Central memory CD8-positive, alpha-beta T cell (primary cell): ENCODE results near the gene PSMD4.

Source experiments
- ATAC-seq: fragments of 150-1000 bp; cut with Tn5 transposase; replicated peaks from 2 replicates; pipeline ENCODE4 v1.10.0; 2022; ENCODE audit warnings: mild to moderate bottlenecking, moderate FRiP score, moderate number of reproducible peaks; ENCODE audit not compliant: poor library complexity, severe bottlenecking; ENCODE audit errors: extremely low read depth
- DNase-seq, 2 donors: peaks; one replicate each; pipeline ENCODE4 v3.0.0; 2021; ENCODE audit warnings: low spot score in 2 of 2
- H3K27ac Mint-ChIP-seq: one replicate; pipeline ENCODE4 v1.8.0; 2022; ENCODE audit warnings: low read depth, mild to moderate bottlenecking, moderate library complexity, mixed read lengths
- H3K27me3 Mint-ChIP-seq: one replicate; pipeline ENCODE4 v1.8.0; 2022; ENCODE audit warnings: mixed read lengths
- H3K36me3 Mint-ChIP-seq: one replicate; pipeline ENCODE4 v1.8.0; 2022; ENCODE audit warnings: mild to moderate bottlenecking, moderate library complexity, mixed read lengths; ENCODE audit not compliant: insufficient read depth
- H3K4me1 Mint-ChIP-seq: one replicate; pipeline ENCODE4 v1.8.0; 2022; ENCODE audit warnings: mixed read lengths
- H3K4me3 Mint-ChIP-seq: one replicate; pipeline ENCODE4 v1.8.0; 2022; ENCODE audit warnings: mild to moderate bottlenecking, moderate library complexity, mixed read lengths
- H3K9me3 Mint-ChIP-seq: one replicate; pipeline ENCODE4 v1.8.0; 2022; ENCODE audit warnings: mixed read lengths

PSMD4 gene

GRCh38 chr1:151292207-151293030, 37.9 kb downstream of the PSMD4 start:
- H3K36me3 Mint-ChIP-seq: peaks cover 44% of the 10 kb centered on the region
- H3K27ac Mint-ChIP-seq: no peak overlapping the region
- no peak for DNase-seq
- H3K9me3 Mint-ChIP-seq: no peaks in the 10 kb centered on the region
- H3K4me1 Mint-ChIP-seq: peaks cover 16% of the 10 kb centered on the region
- ATAC-seq: no peak
- no peak overlapping the region for H3K4me3 Mint-ChIP-seq
- H3K27me3 Mint-ChIP-seq: no peaks in the 10 kb centered on the region

DNA sequence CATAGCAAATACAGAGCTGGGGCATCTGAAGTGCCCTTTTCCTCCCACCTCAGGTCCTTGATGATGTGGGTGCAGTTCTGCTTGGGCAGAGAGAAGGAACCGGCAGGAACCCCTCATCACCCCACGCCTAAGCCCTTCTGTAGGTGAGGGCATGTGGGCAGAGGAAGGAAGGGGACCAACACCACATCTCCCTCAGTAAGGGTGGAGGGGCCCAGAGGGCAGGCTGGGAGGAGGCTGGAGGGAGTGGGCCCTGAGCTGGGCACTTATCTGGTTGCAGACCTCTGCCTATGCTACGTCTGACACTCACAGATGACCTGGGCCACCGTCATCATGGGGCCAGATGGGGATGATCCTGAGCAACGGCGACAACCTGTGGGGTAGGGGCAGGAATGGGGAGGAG, 38.6 kb downstream of the PSMD4 start:
- no peak for ATAC-seq

DNA sequence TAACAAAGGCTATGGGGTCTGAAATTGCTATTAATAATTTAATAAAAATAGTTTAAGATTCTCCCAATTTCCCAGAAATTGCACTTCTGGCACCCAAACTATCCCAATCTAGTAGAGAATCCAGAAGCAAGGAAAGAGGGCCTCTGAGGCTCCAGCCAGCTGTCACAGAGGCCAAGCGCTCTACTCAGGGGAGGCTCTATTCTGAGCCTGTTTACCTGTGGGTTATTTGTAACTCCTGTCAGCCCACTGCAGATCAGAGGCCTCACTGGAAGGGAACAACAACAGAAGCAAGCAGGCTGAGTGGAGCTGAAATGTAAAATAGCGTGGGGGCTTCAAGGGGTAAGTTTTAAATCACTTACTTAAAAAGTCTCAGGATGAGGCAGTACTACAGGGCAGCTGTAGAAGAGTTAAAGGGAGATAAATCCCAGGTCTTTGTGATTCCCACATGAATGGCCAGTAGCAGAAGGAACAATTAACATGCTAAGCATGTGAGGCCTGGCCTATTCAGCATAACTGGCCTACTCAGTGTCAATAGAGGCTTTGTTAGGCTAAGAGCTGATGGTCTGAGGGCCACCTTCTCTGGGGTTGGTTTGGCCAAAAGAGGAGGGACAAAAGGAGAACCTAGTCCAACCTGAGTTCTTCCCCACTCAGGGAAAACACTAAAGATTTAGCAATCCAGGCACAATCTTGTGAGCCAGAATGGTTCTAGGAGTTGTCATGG, 40.4 kb downstream of the PSMD4 start:
- Mint-ChIP-seq H3K9me3 (no peaks in the 10 kb centered on the region), H3K4me3 (no peak overlapping the region), H3K27me3 (no peaks in the 10 kb centered on the region), H3K36me3 (peaks cover 56% of the 10 kb centered on the region), H3K4me1 (no peaks in the 10 kb centered on the region), H3K27ac (no peak overlapping the region)
- no peak for DNase-seq
- ATAC-seq: no peak

More for the DNA sequence above, 38.6 kb downstream of the PSMD4 start:
- peak overlapping the region; percentile 14 for H3K27ac Mint-ChIP-seq
- H3K9me3 Mint-ChIP-seq: no peaks in the 10 kb centered on the region
- H3K27me3 Mint-ChIP-seq: no peaks in the 10 kb centered on the region
- peaks cover 15% of the 10 kb centered on the region for H3K4me1 Mint-ChIP-seq
- DNase-seq: no peak
- H3K4me3 Mint-ChIP-seq: no peak overlapping the region
- H3K36me3 Mint-ChIP-seq: peaks cover 51% of the 10 kb centered on the region

DNA sequence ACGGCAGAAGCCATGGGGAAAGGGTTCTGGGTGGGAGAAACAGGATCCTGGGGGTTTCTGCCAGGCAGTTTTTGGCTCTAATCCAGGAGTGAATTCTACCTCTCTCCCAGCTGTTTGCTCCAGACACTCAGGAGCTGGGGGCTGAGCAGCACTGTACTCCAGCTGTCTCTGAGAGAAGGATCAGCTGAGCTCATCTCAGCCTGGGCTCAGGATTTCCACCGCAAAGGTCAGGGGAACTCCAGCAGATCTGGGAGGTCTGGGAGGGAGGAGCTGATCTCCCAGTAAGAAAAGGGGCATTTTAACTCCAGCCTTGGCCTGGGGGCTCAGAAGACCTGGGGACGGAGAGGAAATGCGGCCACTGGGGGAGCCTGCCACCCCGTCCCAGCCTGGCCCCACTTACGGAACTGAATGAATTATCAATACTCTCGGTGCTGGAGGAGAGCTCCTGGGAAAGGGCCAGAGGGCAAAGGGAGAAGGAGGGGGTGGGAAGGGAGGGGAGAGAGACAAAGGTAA, 55.3 kb downstream of the PSMD4 start:
- H3K9me3 Mint-ChIP-seq: no peaks in the 10 kb centered on the region
- H3K27me3 Mint-ChIP-seq: no peaks in the 10 kb centered on the region
- ATAC-seq: no peak
- H3K27ac Mint-ChIP-seq: peak overlapping the region; percentile 85
- no peak for DNase-seq
- H3K36me3 Mint-ChIP-seq: peaks cover 44% of the 10 kb centered on the region
- no peak overlapping the region for H3K4me3 Mint-ChIP-seq
- peaks cover 42% of the 10 kb centered on the region for H3K4me1 Mint-ChIP-seq

GRCh38 chr1:151311011-151311410, 56.5 kb downstream of the PSMD4 start:
- ATAC-seq (no peak), DNase-seq (no peak)
- H3K36me3 Mint-ChIP-seq: peaks cover 38% of the 10 kb centered on the region
- peaks cover 46% of the 10 kb centered on the region for H3K4me1 Mint-ChIP-seq
- no peak overlapping the region for H3K4me3 Mint-ChIP-seq
- H3K9me3 Mint-ChIP-seq: no peaks in the 10 kb centered on the region
- H3K27me3 Mint-ChIP-seq: no peaks in the 10 kb centered on the region
- H3K27ac Mint-ChIP-seq: peak overlapping the region; percentile 81

DNA sequence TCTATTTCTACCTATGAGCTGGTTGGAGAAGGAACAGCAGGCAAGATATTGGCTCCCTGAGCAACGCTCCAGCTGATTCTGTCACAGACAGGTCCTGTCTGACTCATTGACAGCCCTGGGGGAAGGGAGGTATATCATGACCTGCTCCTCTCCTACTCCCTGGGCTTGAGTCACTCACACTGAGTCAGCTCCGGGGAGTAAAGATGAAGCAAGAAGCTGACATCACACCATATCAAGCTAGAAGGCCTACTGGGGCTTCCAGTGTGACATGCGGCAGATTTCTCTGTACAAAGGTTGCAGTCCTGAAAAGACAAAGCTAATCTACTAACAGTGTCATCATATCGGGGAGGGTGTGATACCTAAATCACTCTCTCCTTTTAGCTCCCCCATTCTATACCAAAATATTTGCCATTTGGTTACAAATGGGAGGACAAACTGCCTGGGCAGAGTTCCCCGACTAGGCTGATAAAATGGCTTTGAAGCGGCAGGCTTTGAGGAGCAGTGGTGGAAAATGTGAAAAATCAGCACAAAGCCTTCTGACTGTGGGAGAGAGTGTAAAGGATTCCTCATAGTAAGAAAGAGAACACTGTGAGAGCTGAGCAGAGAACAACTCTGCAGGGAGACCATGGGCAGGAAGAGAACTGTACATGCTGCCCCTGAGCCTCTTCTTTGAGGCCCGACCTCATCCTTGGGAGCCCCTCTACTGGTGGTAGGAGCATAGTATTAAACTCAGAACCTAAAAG, 57.2 kb downstream of the PSMD4 start:
- Mint-ChIP-seq H3K4me1 (peaks cover 46% of the 10 kb centered on the region), H3K9me3 (no peaks in the 10 kb centered on the region), H3K27me3 (no peaks in the 10 kb centered on the region), H3K36me3 (peaks cover 37% of the 10 kb centered on the region), H3K27ac (peak overlapping the region; percentile 81), H3K4me3 (no peak overlapping the region)
- peak in 1 of 2 donors; percentile 22 for DNase-seq
- ATAC-seq: peak; percentile 92

- H3K4me1 Mint-ChIP-seq: peaks cover 47% of the 10 kb centered on the region
- no peaks in the 10 kb centered on the region for H3K27me3 Mint-ChIP-seq
- peaks cover 35% of the 10 kb centered on the region for H3K36me3 Mint-ChIP-seq
- ATAC-seq (no peak), DNase-seq (no peak)
- H3K4me3 Mint-ChIP-seq: no peak overlapping the region
- peak overlapping the region; percentile 81 for H3K27ac Mint-ChIP-seq
- no peaks in the 10 kb centered on the region for H3K9me3 Mint-ChIP-seq
Measured at GRCh38 chr1:151312411-151312810, 57.9 kb downstream of the PSMD4 start.

GRCh38 chr1:151312826-151313225, 58.3 kb downstream of the PSMD4 start:
- peaks cover 36% of the 10 kb centered on the region for H3K36me3 Mint-ChIP-seq
- H3K9me3 Mint-ChIP-seq: no peaks in the 10 kb centered on the region
- H3K27me3 Mint-ChIP-seq: no peaks in the 10 kb centered on the region
- H3K4me1 Mint-ChIP-seq: peaks cover 52% of the 10 kb centered on the region
- DNase-seq (no peak), ATAC-seq (no peak)
- H3K4me3 Mint-ChIP-seq: no peak overlapping the region
- H3K27ac Mint-ChIP-seq: no peak overlapping the region

- H3K27ac Mint-ChIP-seq: no peak overlapping the region
Measured at GRCh38 chr1:151313501-151313900, 59.0 kb downstream of the PSMD4 start.

GRCh38 chr1:151314137-151314875, 59.8 kb downstream of the PSMD4 start:
- ATAC-seq: no peak
- Mint-ChIP-seq H3K4me1 (peaks cover 46% of the 10 kb centered on the region), H3K27ac (peak overlapping the region; percentile 7), H3K9me3 (no peaks in the 10 kb centered on the region), H3K36me3 (peaks cover 39% of the 10 kb centered on the region), H3K4me3 (no peak overlapping the region), H3K27me3 (no peaks in the 10 kb centered on the region)
- DNase-seq: no peak

More at GRCh38 chr1:151313501-151313900, 59.0 kb downstream of the PSMD4 start:
- Mint-ChIP-seq H3K27me3 (no peaks in the 10 kb centered on the region), H3K4me1 (peaks cover 52% of the 10 kb centered on the region), H3K9me3 (no peaks in the 10 kb centered on the region), H3K4me3 (no peak overlapping the region), H3K36me3 (peaks cover 37% of the 10 kb centered on the region)
- DNase-seq (no peak), ATAC-seq (no peak)

DNA sequence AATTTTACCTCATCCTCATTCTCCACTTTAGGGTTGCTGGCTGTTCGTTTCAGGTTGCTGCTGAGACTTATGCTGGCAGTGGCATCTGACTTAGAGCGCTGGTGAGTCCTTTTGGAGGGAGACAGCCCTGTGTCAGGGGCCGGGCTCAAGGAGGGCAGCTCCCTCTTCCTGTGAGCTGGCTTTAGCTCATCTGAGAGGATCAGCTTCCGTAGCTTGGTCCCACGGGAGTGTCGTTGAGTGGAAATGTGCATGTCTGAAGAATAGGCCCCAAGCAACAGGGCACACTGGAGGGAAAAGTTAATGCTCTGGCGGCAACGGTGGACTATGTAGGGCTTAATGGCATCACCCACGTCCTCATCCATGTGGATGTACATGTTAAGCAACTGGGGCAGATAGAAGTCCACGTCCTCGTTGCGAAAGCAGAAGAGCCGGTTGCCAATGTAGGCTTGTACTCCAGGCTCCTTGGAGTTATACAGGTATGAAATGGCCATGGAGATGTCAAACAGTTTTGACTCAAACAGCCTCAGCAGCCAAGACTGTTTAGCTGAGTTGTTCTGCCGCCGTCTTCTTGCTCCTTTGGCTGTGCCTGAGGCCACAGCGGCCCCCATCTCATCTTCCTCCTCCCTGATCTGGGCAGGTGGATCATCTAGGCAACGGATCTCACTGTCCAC, 61.2 kb downstream of the PSMD4 start:
- Mint-ChIP-seq H3K36me3 (peaks cover 42% of the 10 kb centered on the region), H3K27ac (peak overlapping the region; percentile 52), H3K4me1 (peaks cover 45% of the 10 kb centered on the region)

More for the DNA sequence above, 61.2 kb downstream of the PSMD4 start:
- DNase-seq: no peak
- ATAC-seq: no peak
- H3K27me3 Mint-ChIP-seq: no peaks in the 10 kb centered on the region
- H3K9me3 Mint-ChIP-seq: no peaks in the 10 kb centered on the region
- no peak overlapping the region for H3K4me3 Mint-ChIP-seq
